HEK293 (cell line): ENCODE results near the gene TNNC1.

ENCODE experiments used
- KLF1 ChIP-seq: fragments of 450-650 bp; formaldehyde crosslinking; IDR thresholded peaks from 2 replicates; pipeline ENCODE4 v1.5.1; 2016; ENCODE audit warnings: missing biosample characterization, missing genetic modification characterization
- TCF7L2 ChIP-seq: IDR thresholded peaks from 2 replicates; pipeline ENCODE4 v1.6.1; 2011; ENCODE audit warnings: low read depth, mild to moderate bottlenecking, inconsistent platforms, low read length, moderate library complexity, borderline replicate concordance
- ZBTB21 ChIP-seq: fragments of 450-650 bp; formaldehyde crosslinking; IDR thresholded peaks from 2 replicates; pipeline ENCODE4 v1.5.1; 2017; ENCODE audit warnings: missing biosample characterization, missing genetic modification characterization
- ZBTB8A ChIP-seq: fragments of 450-650 bp; formaldehyde crosslinking; IDR thresholded peaks from 2 replicates; pipeline ENCODE4 v1.5.1; 2016; ENCODE audit warnings: missing biosample characterization, missing genetic modification characterization
- ZNF16 ChIP-seq: fragments of 450-650 bp; formaldehyde crosslinking; IDR thresholded peaks from 2 replicates; pipeline ENCODE4 v1.5.1; 2016; ENCODE audit warnings: low read depth, missing biosample characterization, missing genetic modification characterization
- ZNF18 ChIP-seq: fragments of 450-650 bp; formaldehyde crosslinking; IDR thresholded peaks from 2 replicates; pipeline ENCODE4 v1.5.1; 2016; ENCODE audit warnings: missing biosample characterization, missing genetic modification characterization
- ZNF202 ChIP-seq: fragments of 450-650 bp; formaldehyde crosslinking; IDR thresholded peaks from 2 replicates; pipeline ENCODE4 v1.5.1; 2016; ENCODE audit warnings: missing biosample characterization, missing genetic modification characterization, borderline replicate concordance
- ZNF664 ChIP-seq: fragments of 450-650 bp; formaldehyde crosslinking; IDR thresholded peaks from 2 replicates; pipeline ENCODE4 v1.5.1; 2016; ENCODE audit warnings: missing biosample characterization, missing genetic modification characterization
- ZNF747 ChIP-seq: fragments of 450-650 bp; formaldehyde crosslinking; IDR thresholded peaks from 2 replicates; pipeline ENCODE4 v1.5.1; 2016; ENCODE audit warnings: missing biosample characterization, missing genetic modification characterization
- ZNF777 ChIP-seq: fragments of 450-650 bp; formaldehyde crosslinking; IDR thresholded peaks from 2 replicates; pipeline ENCODE4 v1.5.1; 2017; ENCODE audit warnings: missing biosample characterization, missing genetic modification characterization, borderline replicate concordance
- ZNF830 ChIP-seq: fragments of 450-650 bp; IDR thresholded peaks from 2 replicates; pipeline ENCODE4 v1.5.0; 2018; ENCODE audit warnings: missing biosample characterization, missing genetic modification characterization, low read depth, mild to moderate bottlenecking, moderate library complexity
- TF ChIP-seq, protein P1 (sequence below): fragments of 450-650 bp; formaldehyde crosslinking; IDR thresholded peaks from 2 replicates; pipeline ENCODE4 v1.5.1; 2016; ENCODE audit warnings: missing biosample characterization, missing genetic modification characterization
- TF ChIP-seq, protein P2 (sequence below): fragments of 450-650 bp; formaldehyde crosslinking; IDR thresholded peaks from 2 replicates; pipeline ENCODE4 v1.5.1; 2016; ENCODE audit warnings: missing biosample characterization, missing genetic modification characterization, borderline replicate concordance
- TF ChIP-seq, protein P3 (sequence below): fragments of 450-650 bp; formaldehyde crosslinking; IDR thresholded peaks from 2 replicates; pipeline ENCODE4 v1.5.1; 2017; ENCODE audit warnings: missing biosample characterization, missing genetic modification characterization

- TF ChIP-seq, protein P1, sequence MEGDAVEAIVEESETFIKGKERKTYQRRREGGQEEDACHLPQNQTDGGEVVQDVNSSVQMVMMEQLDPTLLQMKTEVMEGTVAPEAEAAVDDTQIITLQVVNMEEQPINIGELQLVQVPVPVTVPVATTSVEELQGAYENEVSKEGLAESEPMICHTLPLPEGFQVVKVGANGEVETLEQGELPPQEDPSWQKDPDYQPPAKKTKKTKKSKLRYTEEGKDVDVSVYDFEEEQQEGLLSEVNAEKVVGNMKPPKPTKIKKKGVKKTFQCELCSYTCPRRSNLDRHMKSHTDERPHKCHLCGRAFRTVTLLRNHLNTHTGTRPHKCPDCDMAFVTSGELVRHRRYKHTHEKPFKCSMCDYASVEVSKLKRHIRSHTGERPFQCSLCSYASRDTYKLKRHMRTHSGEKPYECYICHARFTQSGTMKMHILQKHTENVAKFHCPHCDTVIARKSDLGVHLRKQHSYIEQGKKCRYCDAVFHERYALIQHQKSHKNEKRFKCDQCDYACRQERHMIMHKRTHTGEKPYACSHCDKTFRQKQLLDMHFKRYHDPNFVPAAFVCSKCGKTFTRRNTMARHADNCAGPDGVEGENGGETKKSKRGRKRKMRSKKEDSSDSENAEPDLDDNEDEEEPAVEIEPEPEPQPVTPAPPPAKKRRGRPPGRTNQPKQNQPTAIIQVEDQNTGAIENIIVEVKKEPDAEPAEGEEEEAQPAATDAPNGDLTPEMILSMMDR (tag by site-specific recombination) = no peak
- TF ChIP-seq ZNF664 (no peak), ZNF202 (no peak), ZNF830 (tag by site-specific recombination) (no peak), ZNF777 (no peak), ZBTB8A (tag by site-specific recombination) (no peak), TCF7L2 (no peak), ZNF747 (no peak), ZBTB21 (tag by site-specific recombination) (no peak), ZNF18 (tag by site-specific recombination) (no peak), KLF1 (no peak), ZNF16 (tag by site-specific recombination) (no peak)
- TF ChIP-seq, protein P2, sequence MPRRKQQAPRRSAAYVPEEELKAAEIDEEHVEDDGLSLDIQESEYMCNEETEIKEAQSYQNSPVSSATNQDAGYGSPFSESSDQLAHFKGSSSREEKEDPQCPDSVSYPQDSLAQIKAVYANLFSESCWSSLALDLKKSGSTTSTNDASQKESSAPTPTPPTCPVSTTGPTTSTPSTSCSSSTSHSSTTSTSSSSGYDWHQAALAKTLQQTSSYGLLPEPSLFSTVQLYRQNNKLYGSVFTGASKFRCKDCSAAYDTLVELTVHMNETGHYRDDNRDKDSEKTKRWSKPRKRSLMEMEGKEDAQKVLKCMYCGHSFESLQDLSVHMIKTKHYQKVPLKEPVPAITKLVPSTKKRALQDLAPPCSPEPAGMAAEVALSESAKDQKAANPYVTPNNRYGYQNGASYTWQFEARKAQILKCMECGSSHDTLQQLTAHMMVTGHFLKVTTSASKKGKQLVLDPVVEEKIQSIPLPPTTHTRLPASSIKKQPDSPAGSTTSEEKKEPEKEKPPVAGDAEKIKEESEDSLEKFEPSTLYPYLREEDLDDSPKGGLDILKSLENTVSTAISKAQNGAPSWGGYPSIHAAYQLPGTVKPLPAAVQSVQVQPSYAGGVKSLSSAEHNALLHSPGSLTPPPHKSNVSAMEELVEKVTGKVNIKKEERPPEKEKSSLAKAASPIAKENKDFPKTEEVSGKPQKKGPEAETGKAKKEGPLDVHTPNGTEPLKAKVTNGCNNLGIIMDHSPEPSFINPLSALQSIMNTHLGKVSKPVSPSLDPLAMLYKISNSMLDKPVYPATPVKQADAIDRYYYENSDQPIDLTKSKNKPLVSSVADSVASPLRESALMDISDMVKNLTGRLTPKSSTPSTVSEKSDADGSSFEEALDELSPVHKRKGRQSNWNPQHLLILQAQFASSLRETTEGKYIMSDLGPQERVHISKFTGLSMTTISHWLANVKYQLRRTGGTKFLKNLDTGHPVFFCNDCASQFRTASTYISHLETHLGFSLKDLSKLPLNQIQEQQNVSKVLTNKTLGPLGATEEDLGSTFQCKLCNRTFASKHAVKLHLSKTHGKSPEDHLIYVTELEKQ (tag by site-specific recombination) = no peak
- TF ChIP-seq, protein P3, sequence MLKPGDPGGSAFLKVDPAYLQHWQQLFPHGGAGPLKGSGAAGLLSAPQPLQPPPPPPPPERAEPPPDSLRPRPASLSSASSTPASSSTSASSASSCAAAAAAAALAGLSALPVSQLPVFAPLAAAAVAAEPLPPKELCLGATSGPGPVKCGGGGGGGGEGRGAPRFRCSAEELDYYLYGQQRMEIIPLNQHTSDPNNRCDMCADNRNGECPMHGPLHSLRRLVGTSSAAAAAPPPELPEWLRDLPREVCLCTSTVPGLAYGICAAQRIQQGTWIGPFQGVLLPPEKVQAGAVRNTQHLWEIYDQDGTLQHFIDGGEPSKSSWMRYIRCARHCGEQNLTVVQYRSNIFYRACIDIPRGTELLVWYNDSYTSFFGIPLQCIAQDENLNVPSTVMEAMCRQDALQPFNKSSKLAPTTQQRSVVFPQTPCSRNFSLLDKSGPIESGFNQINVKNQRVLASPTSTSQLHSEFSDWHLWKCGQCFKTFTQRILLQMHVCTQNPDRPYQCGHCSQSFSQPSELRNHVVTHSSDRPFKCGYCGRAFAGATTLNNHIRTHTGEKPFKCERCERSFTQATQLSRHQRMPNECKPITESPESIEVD (tag by site-specific recombination) = no peak
These were observed 33.4 kb upstream of the TNNC1 start for GRCh38 chr3:52487050-52487787.
